HepG2 (cell line): ENCODE data around the gene ART3. TPM values are rescaled to one million over a fixed set of nuclear protein-coding genes. Genes with fewer than 3 reads are reported as not detected.

Experiments used
- ATAC-seq: fragments of 200-7000 bp; cut with Tn5 transposase; 3 replicates; pipeline ENCODE4 v1.9.1; 2020; ENCODE audit warnings: mild to moderate bottlenecking, moderate library complexity
- BruUV-seq: library from RNA; stranded (reverse); fragments of 400-500 nt; replicated peaks from 2 replicates; lab custom pipeline; 2021; lab: Mats Ljungman, UMichigan
- CTCF ChIA-PET: fragments of 300-600 bp; formaldehyde crosslinking; extraction: SDS; loops from one replicate; lab custom pipeline; 2021; ENCODE audit warnings: low total read pairs, inconsistent platforms, low intra/inter-chr PET ratio; lab: Yijun Ruan, JAX
- POLR2A ChIA-PET: fragments of 350-600 bp; sonication (Branson Sonifier 250); formaldehyde crosslinking; loops from one replicate; lab custom pipeline; 2020; ENCODE audit warnings: antibody characterized with exemption, inconsistent platforms; lab: Yijun Ruan, JAX
- DNase-seq: peaks from one replicate; pipeline ENCODE4 v3.0.0-alpha.2; 2015; ENCODE audit warnings: low spot score
- FAIRE-seq: peaks from 3 replicates; lab custom pipeline; 2011; peaks lifted over from hg19 to GRCh38; lab: Jason Lieb, UNC
- H2AFZ ChIP-seq: one replicate; pipeline ENCODE4 v1.6.1; 2011; ENCODE audit warnings: low read length, inconsistent platforms
- H3K27ac ChIP-seq: fragments of 300-600 bp; 3 replicates; pipeline ENCODE4 v1.8.0; 2011; ENCODE audit warnings: mixed run types, mild to moderate bottlenecking, mixed read lengths, low read length, inconsistent platforms; ENCODE audit not compliant: insufficient read depth; ENCODE audit errors: extremely low read length
- H3K27me3 ChIP-seq, 2 experiments: fragments of 200-600 bp in 1 of 2; 2 replicates in 1 of 2; 3 replicates in 1 of 2; pipeline versions ENCODE4 v1.6.0 to v1.8.0; 2011; ENCODE audit warnings: low read length in 2 of 2, mild to moderate bottlenecking in 2 of 2, moderate library complexity in 2 of 2, inconsistent platforms in 1 of 2; ENCODE audit not compliant: insufficient read depth in 2 of 2, control insufficient read depth in 1 of 2
- H3K36me3 ChIP-seq, 2 experiments: fragments of 200-600 bp in 1 of 2; replicated peaks in 1 of 2; 2 replicates in 1 of 2; 3 replicates in 1 of 2; pipeline versions ENCODE4 v1.5.1 to v1.8.0; 2011; ENCODE audit warnings: low read length in 2 of 2, inconsistent platforms in 1 of 2; ENCODE audit not compliant: insufficient read depth in 2 of 2, control insufficient read depth in 1 of 2
- H3K4me1 ChIP-seq: 2 replicates; pipeline ENCODE4 v1.5.1; 2012; ENCODE audit warnings: low read length, inconsistent platforms; ENCODE audit not compliant: insufficient read depth
- H3K4me2 ChIP-seq: 2 replicates; pipeline ENCODE4 v1.6.0; 2011; ENCODE audit warnings: low read depth, low read length, inconsistent platforms
- H3K4me3 ChIP-seq, 3 experiments: fragments of 200-600 bp in 1 of 3; sonication (generic), shearing (Covaris generic) in 1 of 3; replicated peaks in 1 of 3; 2 replicates each; pipeline ENCODE4 v1.5.1; 2011 to 2016; ENCODE audit warnings: low read length in 3 of 3, inconsistent platforms in 2 of 3, low read depth in 2 of 3, mild to moderate bottlenecking in 2 of 3, control low read depth in 1 of 3, mixed read lengths in 1 of 3; ENCODE audit not compliant: insufficient read depth in 1 of 3
- H3K79me2 ChIP-seq: one replicate; pipeline ENCODE4 v1.6.1; 2011; ENCODE audit warnings: low read length, inconsistent platforms; ENCODE audit not compliant: insufficient read depth
- H3K9ac ChIP-seq: 2 replicates; pipeline ENCODE4 v1.6.0; 2011; ENCODE audit warnings: mild to moderate bottlenecking, low read depth, low read length, inconsistent platforms; ENCODE audit not compliant: insufficient read depth
- H3K9me3 ChIP-seq: 2 replicates; pipeline ENCODE4 v1.5.1; 2012; ENCODE audit warnings: mild to moderate bottlenecking, low read length
- H4K20me1 ChIP-seq: 2 replicates; pipeline ENCODE4 v1.6.0; 2011; ENCODE audit warnings: inconsistent platforms, mild to moderate bottlenecking, low read length, moderate library complexity; ENCODE audit not compliant: insufficient read depth
- ARHGAP35 ChIP-seq: sonication (generic); formaldehyde crosslinking; IDR thresholded peaks from 2 replicates; pipeline ENCODE4 v1.9.0; 2022; ENCODE audit warnings: mild to moderate bottlenecking, inconsistent platforms, moderate library complexity, missing genetic modification reagents, borderline replicate concordance
- CC2D1A ChIP-seq: sonication (generic); formaldehyde crosslinking; IDR thresholded peaks from 2 replicates; pipeline ENCODE4 v1.8.1; 2023; ENCODE audit warnings: mild to moderate bottlenecking, missing genetic modification reagents
- CHD4 ChIP-seq: fragments of 200-600 bp; sonication (generic); IDR thresholded peaks from 2 replicates; pipeline ENCODE4 v1.7.0; 2017; ENCODE audit warnings: mild to moderate bottlenecking, low read length, borderline replicate concordance
- FOXC1 ChIP-seq: sonication (generic); formaldehyde crosslinking; IDR thresholded peaks from 2 replicates; pipeline ENCODE4 v1.8.0; 2022; ENCODE audit warnings: mild to moderate bottlenecking, missing genetic modification reagents, borderline replicate concordance
- HOXA5 ChIP-seq: sonication (generic); formaldehyde crosslinking; IDR thresholded peaks from 2 replicates; pipeline ENCODE4 v1.4.0; 2020; ENCODE audit warnings: missing genetic modification reagents
- MIER2 ChIP-seq: IDR thresholded peaks from 2 replicates; pipeline ENCODE4 v1.6.1; 2016; ENCODE audit warnings: missing biosample characterization, missing genetic modification reagents
- MIER3 ChIP-seq: IDR thresholded peaks from 2 replicates; pipeline ENCODE4 v1.6.1; 2016; ENCODE audit warnings: missing compliant biosample characterization, borderline replicate concordance
- SSRP1 ChIP-seq: IDR thresholded peaks from 2 replicates; pipeline ENCODE4 v1.6.1; 2016; ENCODE audit warnings: control low read depth
- THAP11 ChIP-seq: IDR thresholded peaks from 2 replicates; pipeline ENCODE4 v1.6.1; 2016; ENCODE audit warnings: missing biosample characterization, missing genetic modification reagents
- ZNF597 ChIP-seq: sonication (generic); formaldehyde crosslinking; IDR thresholded peaks from 2 replicates; pipeline ENCODE4 v1.5.0; 2020; ENCODE audit warnings: missing genetic modification reagents
- WGBS: methylation state at CpG from one replicate; pipeline ENCODE4 v1.1.6; 2017; ENCODE audit warnings: low lambda C conversion rate; 5-methylcytosine and 5-hydroxymethylcytosine counted together
- in situ Hi-C: cut with HindIII; loops from 2 replicates; pipeline ENCODE4 v1.10.0; 2017; ENCODE audit warnings: low pct_unique_long_range_greater_than_20kb; ENCODE audit not compliant: extremely low pct_ligation_motif_present
- intact Hi-C: fragments of 100-400 bp; cut with micrococcal nuclease; formaldehyde crosslinking; loops from one replicate; pipeline ENCODE4 v1.10.0; 2022; ENCODE audit not compliant: unreplicated experiment
- polyA plus RNA-seq, 8 experiments: library from polyadenylated mRNA; depleted of rRNA in 3 of 8; stranded (reverse) in 7 of 8; unstranded in 1 of 8; fragments of >200 nt; fragmentation: Illumina TruSeq in 4 of 8; extraction: Trizol in 4 of 8; gene quantifications; 2 replicates each; pipeline versions ENCODE4 v1.2.1 to v1.2.3, GENCODE V29; 2011 to 2016; ENCODE audit warnings: low read depth in 4 of 8, missing spikeins in 1 of 8, mixed read lengths in 1 of 8; ENCODE audit not compliant: insufficient read depth in 1 of 8
- total RNA-seq, 5 experiments: library from RNA; depleted of rRNA; stranded (reverse); fragments of >200 nt; fragmentation: Illumina TruSeq; extraction: Trizol; gene quantifications; 2 replicates each; pipeline ENCODE4 v1.2.3, GENCODE V29; 2016; ENCODE audit warnings: low read depth in 1 of 5

Gene ART3
- total and polyA plus RNA-seq, 2 of the 13 experiments (the other 11 are each of a cell fraction or from before 2014, with no cell fraction given), result not detected

- WGBS, result 32% methylated on average over 1 of the region's 1 CpG
- Histone ChIP-seq H3K9me3 (no peaks in the 10 kb centered on the region), H3K9ac (no peak overlapping the region), H3K27ac (no peak overlapping the region), H3K79me2 (no peaks in the 10 kb centered on the region), H3K27me3 (no peaks in the 10 kb centered on the region), H3K36me3 (no peaks in the 10 kb centered on the region), H3K4me2 (no peak overlapping the region), H4K20me1 (no peaks in the 10 kb centered on the region), H3K4me1 (peaks cover 19% of the 10 kb centered on the region), H2AFZ (no peak overlapping the region), H3K4me3 (no peak overlapping the region)
- CTCF ChIA-PET, result no interaction called here
- TF ChIP-seq FOXC1, result no peak
- TF ChIP-seq CC2D1A, result no peak
- TF ChIP-seq THAP11 (CRISPR knock-in tag), result no peak
- TF ChIP-seq HOXA5 (CRISPR knock-in tag), result no peak
- TF ChIP-seq CHD4, result no peak
- TF ChIP-seq ZNF597 (CRISPR knock-in tag), result no peak
- no peak for TF ChIP-seq ARHGAP35 (CRISPR knock-in tag)
- TF ChIP-seq MIER3 (CRISPR knock-in tag), result no peak
- TF ChIP-seq MIER2 (CRISPR knock-in tag), result no peak
- no peak for TF ChIP-seq SSRP1
- POLR2A ChIA-PET, result no interaction called here
- intact Hi-C loops (no loop called here), in situ Hi-C loops (loop anchor here (10.0 kb wide), 1 partner anchor 167 kb away; no protein-coding TSS in a partner anchor)
- FAIRE-seq (no peak), ATAC-seq (no peak), DNase-seq (no peak)
- BruUV-seq, result no TSS peak
Observed at GRCh38 chr4:76061982-76062381, 12.5 kb upstream of the ART3 start.
